ENCODE results near the gene LRRC70.

Gene LRRC70

GRCh38 chr5:62575066-62575465, 3.6 kb upstream of the LRRC70 start:
- no peak for DNase-seq

- no peak for DNase-seq
Measured at GRCh38 chr5:62575489-62575888, 3.1 kb upstream of the LRRC70 start.

- no peak for DNase-seq
Measured at GRCh38 chr5:62576570-62577170, 1.9 kb upstream of the LRRC70 start.

- DNase-seq = no peak
Measured at GRCh38 chr5:62577488-62577887, 1.1 kb upstream of the LRRC70 start.

- DNase-seq = no peak
Measured at GRCh38 chr5:62579761-62580160, 1.1 kb downstream of the LRRC70 start.

GRCh38 chr5:62581836-62582597, 3.4 kb downstream of the LRRC70 start:
- no peak for DNase-seq

- no peak for DNase-seq
Measured at GRCh38 chr5:62584391-62584790, 5.8 kb downstream of the LRRC70 start.

- DNase-seq = no peak
Measured at GRCh38 chr5:62585306-62585705, 6.7 kb downstream of the LRRC70 start.

- no peak for DNase-seq
Measured at GRCh38 chr5:62585751-62586150, 7.1 kb downstream of the LRRC70 start.

- no peak for DNase-seq
Measured at GRCh38 chr5:62587737-62588136, 9.1 kb downstream of the LRRC70 start.

- DNase-seq = no peak
Measured at GRCh38 chr5:62588668-62589067, 10.0 kb downstream of the LRRC70 start.

GRCh38 chr5:62589504-62589903, 10.9 kb downstream of the LRRC70 start:
- DNase-seq = no peak

GRCh38 chr5:62590387-62590786, 11.8 kb downstream of the LRRC70 start:
- no peak for DNase-seq

GRCh38 chr5:62592558-62592957, 13.9 kb downstream of the LRRC70 start:
- DNase-seq = no peak

GRCh38 chr5:62593331-62593730, 14.7 kb downstream of the LRRC70 start:
- DNase-seq = no peak

GRCh38 chr5:62594364-62594984, 15.9 kb downstream of the LRRC70 start:
- no peak for DNase-seq

- DNase-seq = no peak
Measured at GRCh38 chr5:62596096-62596495, 17.5 kb downstream of the LRRC70 start.

GRCh38 chr5:62596691-62597090, 18.1 kb downstream of the LRRC70 start:
- no peak for DNase-seq

GRCh38 chr5:62597314-62597713, 18.7 kb downstream of the LRRC70 start:
- DNase-seq = no peak

GRCh38 chr5:62600560-62601252, 22.1 kb downstream of the LRRC70 start:
- DNase-seq = no peak

GRCh38 chr5:62603934-62604333, 25.3 kb downstream of the LRRC70 start:
- DNase-seq = no peak

GRCh38 chr5:62605638-62606037, 27.0 kb downstream of the LRRC70 start:
- no peak for DNase-seq

- DNase-seq = no peak
Measured at GRCh38 chr5:62606878-62607277, 28.3 kb downstream of the LRRC70 start.

Measured in right kidney (tissue), 1 donor.